CD4-positive, alpha-beta T cell treated with Interleukin-15 for 1 hour (primary cell): Measurements from ENCODE around the gene RAB10.
"Not testable (repeated sequence)": the region's sequence is repeated elsewhere in the genome, so short reads cannot be mapped to it uniquely, and the experiment has no call there.

Experiments
- DNase-seq: peaks from one replicate; pipeline ENCODE4 v3.0.0-alpha.2; 2020

The RAB10 gene

GRCh38 chr2:26165403-26165802 lies 131.5 kb downstream of the RAB10 start:
- no peak for DNase-seq

GRCh38 chr2:26166541-26166940 lies 132.7 kb downstream of the RAB10 start:
- DNase-seq, result not testable (repeated sequence)

- DNase-seq, result no peak
Observed at GRCh38 chr2:26168785-26169184, 134.9 kb downstream of the RAB10 start.

- DNase-seq, result no peak
Observed at GRCh38 chr2:26169226-26169625, 135.3 kb downstream of the RAB10 start.

- no peak for DNase-seq
Observed at GRCh38 chr2:26169681-26170414, 136.0 kb downstream of the RAB10 start.

GRCh38 chr2:26170795-26171194 lies 136.9 kb downstream of the RAB10 start:
- DNase-seq, result no peak

- DNase-seq, result no peak
Observed at GRCh38 chr2:26172189-26172870, 138.4 kb downstream of the RAB10 start.

GRCh38 chr2:26172871-26173775 lies 139.2 kb downstream of the RAB10 start, which contains the start of gene GAREM2:
Gene GAREM2 (plus strand): TSS chr2:26173088. CDS start chr2:26173221, 133 bp downstream.
- DNase-seq, result no peak

- DNase-seq, result no peak
Observed at GRCh38 chr2:26173776-26174482, 140.0 kb downstream of the RAB10 start.

GRCh38 chr2:26174691-26175465 lies 141.0 kb downstream of the RAB10 start:
- DNase-seq, result no peak

- DNase-seq, result no peak
Observed at GRCh38 chr2:26175466-26176278, 141.8 kb downstream of the RAB10 start.

GRCh38 chr2:26176279-26176615 lies 142.4 kb downstream of the RAB10 start:
- no peak for DNase-seq

GRCh38 chr2:26177122-26177521 lies 143.2 kb downstream of the RAB10 start:
- DNase-seq, result no peak

- no peak for DNase-seq
Observed at GRCh38 chr2:26178246-26178645, 144.4 kb downstream of the RAB10 start.

GRCh38 chr2:26178746-26179436 lies 145.0 kb downstream of the RAB10 start:
- no peak for DNase-seq

GRCh38 chr2:26179446-26179913 lies 145.6 kb downstream of the RAB10 start:
- no peak for DNase-seq

- no peak for DNase-seq
Observed at GRCh38 chr2:26182441-26182840, 148.6 kb downstream of the RAB10 start.

- no peak for DNase-seq
Observed at GRCh38 chr2:26182887-26183630, 149.2 kb downstream of the RAB10 start.

GRCh38 chr2:26184121-26184520 lies 150.2 kb downstream of the RAB10 start:
- no peak for DNase-seq
